Measurements from ENCODE around the gene MAP2K5.
A peak's percentile ranks its signal among the peaks of the same experiment; 100 is the strongest.

GRCh38 chr15:67531379-67531914, 11.1 kb upstream of the MAP2K5 start:
- TF ChIP-seq, protein P1, sequence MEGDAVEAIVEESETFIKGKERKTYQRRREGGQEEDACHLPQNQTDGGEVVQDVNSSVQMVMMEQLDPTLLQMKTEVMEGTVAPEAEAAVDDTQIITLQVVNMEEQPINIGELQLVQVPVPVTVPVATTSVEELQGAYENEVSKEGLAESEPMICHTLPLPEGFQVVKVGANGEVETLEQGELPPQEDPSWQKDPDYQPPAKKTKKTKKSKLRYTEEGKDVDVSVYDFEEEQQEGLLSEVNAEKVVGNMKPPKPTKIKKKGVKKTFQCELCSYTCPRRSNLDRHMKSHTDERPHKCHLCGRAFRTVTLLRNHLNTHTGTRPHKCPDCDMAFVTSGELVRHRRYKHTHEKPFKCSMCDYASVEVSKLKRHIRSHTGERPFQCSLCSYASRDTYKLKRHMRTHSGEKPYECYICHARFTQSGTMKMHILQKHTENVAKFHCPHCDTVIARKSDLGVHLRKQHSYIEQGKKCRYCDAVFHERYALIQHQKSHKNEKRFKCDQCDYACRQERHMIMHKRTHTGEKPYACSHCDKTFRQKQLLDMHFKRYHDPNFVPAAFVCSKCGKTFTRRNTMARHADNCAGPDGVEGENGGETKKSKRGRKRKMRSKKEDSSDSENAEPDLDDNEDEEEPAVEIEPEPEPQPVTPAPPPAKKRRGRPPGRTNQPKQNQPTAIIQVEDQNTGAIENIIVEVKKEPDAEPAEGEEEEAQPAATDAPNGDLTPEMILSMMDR (IDR thresholded peaks at IDR 0.05; ENCODE audit: low read depth, low read length, missing input control): no peak
- no peak for TF ChIP-seq YY1 (IDR thresholded peaks at IDR 0.05)
- TF ChIP-seq, protein P2, sequence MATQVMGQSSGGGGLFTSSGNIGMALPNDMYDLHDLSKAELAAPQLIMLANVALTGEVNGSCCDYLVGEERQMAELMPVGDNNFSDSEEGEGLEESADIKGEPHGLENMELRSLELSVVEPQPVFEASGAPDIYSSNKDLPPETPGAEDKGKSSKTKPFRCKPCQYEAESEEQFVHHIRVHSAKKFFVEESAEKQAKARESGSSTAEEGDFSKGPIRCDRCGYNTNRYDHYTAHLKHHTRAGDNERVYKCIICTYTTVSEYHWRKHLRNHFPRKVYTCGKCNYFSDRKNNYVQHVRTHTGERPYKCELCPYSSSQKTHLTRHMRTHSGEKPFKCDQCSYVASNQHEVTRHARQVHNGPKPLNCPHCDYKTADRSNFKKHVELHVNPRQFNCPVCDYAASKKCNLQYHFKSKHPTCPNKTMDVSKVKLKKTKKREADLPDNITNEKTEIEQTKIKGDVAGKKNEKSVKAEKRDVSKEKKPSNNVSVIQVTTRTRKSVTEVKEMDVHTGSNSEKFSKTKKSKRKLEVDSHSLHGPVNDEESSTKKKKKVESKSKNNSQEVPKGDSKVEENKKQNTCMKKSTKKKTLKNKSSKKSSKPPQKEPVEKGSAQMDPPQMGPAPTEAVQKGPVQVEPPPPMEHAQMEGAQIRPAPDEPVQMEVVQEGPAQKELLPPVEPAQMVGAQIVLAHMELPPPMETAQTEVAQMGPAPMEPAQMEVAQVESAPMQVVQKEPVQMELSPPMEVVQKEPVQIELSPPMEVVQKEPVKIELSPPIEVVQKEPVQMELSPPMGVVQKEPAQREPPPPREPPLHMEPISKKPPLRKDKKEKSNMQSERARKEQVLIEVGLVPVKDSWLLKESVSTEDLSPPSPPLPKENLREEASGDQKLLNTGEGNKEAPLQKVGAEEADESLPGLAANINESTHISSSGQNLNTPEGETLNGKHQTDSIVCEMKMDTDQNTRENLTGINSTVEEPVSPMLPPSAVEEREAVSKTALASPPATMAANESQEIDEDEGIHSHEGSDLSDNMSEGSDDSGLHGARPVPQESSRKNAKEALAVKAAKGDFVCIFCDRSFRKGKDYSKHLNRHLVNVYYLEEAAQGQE (IDR thresholded peaks at IDR 0.05): no peak
- TF ChIP-seq, protein P3, sequence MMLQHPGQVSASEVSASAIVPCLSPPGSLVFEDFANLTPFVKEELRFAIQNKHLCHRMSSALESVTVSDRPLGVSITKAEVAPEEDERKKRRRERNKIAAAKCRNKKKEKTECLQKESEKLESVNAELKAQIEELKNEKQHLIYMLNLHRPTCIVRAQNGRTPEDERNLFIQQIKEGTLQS (IDR thresholded peaks at IDR 0.05): no peak
- no peak for TF ChIP-seq EGR1 (IDR thresholded peaks at IDR 0.05; ENCODE audit: low read depth in 2 of 2)
- TF ChIP-seq GABPA (IDR thresholded peaks at IDR 0.05 in 1 of 2, conservative IDR thresholded peaks at IDR 0.05 in 1 of 2): no peak
- no peak for TF ChIP-seq JUND (IDR thresholded peaks at IDR 0.05)
- peak in 1 of 2 donors; percentile 18 for TF ChIP-seq RAD21 (IDR thresholded peaks at IDR 0.05)
- no peak for TF ChIP-seq FOXA1 (IDR thresholded peaks at IDR 0.05)
- TF ChIP-seq TAF1 (conservative IDR thresholded peaks at IDR 0.05): no peak
- TF ChIP-seq NR2F2 (IDR thresholded peaks at IDR 0.05): no peak
- no peak for TF ChIP-seq SP1 (IDR thresholded peaks at IDR 0.05)
- no peak for TF ChIP-seq MAX (IDR thresholded peaks at IDR 0.05)

Data from liver (tissue), 3 donors.